Body of pancreas (tissue), 4 donors: Measurements from ENCODE around the gene SSC5D. TPM values are rescaled to one million over a fixed set of nuclear protein-coding genes. Genes with fewer than 3 reads are reported as not detected.

Experiments
- ATAC-seq: fragments of 150-250 bp; one replicate; pipeline ENCODE4 v1.9.1; 2016
- DNase-seq, 4 donors: peaks; one replicate each; pipeline ENCODE4 v3.0.0-alpha.2; 2019
- H3K27ac ChIP-seq, 4 donors: fragments of 200-600 bp; sonication (generic); 1 replicate in 3 of 4; 2 replicates in 1 of 4; pipeline versions ENCODE4 v1.5.1 to v1.6.1; 2016 to 2019; ENCODE audit warnings: mild to moderate bottlenecking in 1 of 4, mixed read lengths in 1 of 4, moderate library complexity in 1 of 4
- H3K27me3 ChIP-seq, 2 donors: fragments of 200-600 bp; sonication (generic); one replicate each; pipeline ENCODE4 v1.6.0; 2016; ENCODE audit warnings: mild to moderate bottlenecking in 1 of 2
- H3K36me3 ChIP-seq, 2 donors: fragments of 200-600 bp; sonication (generic); replicated peaks in 1 of 2; 2 replicates each; pipeline ENCODE4 v1.5.1; 2016; ENCODE audit warnings: low read depth in 2 of 2; ENCODE audit not compliant: insufficient read depth in 1 of 2
- H3K4me1 ChIP-seq: fragments of 200-600 bp; sonication (generic); one replicate; pipeline ENCODE4 v1.6.0; 2016
- H3K4me3 ChIP-seq, 2 donors: fragments of 200-600 bp; sonication (generic); 1 replicate in 1 of 2; 2 replicates in 1 of 2; pipeline ENCODE4 v1.5.1; 2016 to 2019
- H3K9me3 ChIP-seq, 3 donors: fragments of 200-600 bp; sonication (generic); 1 replicate in 2 of 3; 2 replicates in 1 of 3; pipeline ENCODE4 v1.5.1; 2016
- POLR2A ChIP-seq, 3 donors: fragments of 450-650 bp; IDR thresholded peaks; one replicate each; pipeline ENCODE4 v1.6.1; 2016; ENCODE audit warnings: antibody characterized with exemption in 3 of 3, mild to moderate bottlenecking in 2 of 3
- WGBS, 2 donors: methylation state at CpG; one replicate each; pipeline ENCODE4 v1.1.5; 2017; 5-methylcytosine and 5-hydroxymethylcytosine counted together
- intact Hi-C: fragments of 100-400 bp; cut with DNase I; formaldehyde crosslinking; loops from one replicate; pipeline ENCODE4 v1.15.1; 2023
- total RNA-seq, 2 donors: library from RNA; depleted of rRNA; stranded (reverse); fragments of >200 nt; gene quantifications; one replicate each; pipeline ENCODE4 v1.1.0, GENCODE V29; 2016
- TF ChIP-seq, protein P1 (sequence below), 7 experiments: fragments of 450-650 bp in 4 of 7; fragments of 200-600 bp in 3 of 7; sonication (generic) in 3 of 7; IDR thresholded peaks; one replicate each; pipeline ENCODE4 v1.5.1; 2016 to 2019; ENCODE audit warnings: antibody characterized with exemption in 7 of 7

The SSC5D gene
- total RNA-seq, 2 donors from 2014 or later: 2.6 to 3.3 TPM

GRCh38 chr19:55461974-55462626, 26.1 kb upstream of the SSC5D start:
- Histone ChIP-seq H3K27me3 (no peaks in the 10 kb centered on the region), H3K27ac (peak overlapping the region; percentile 44 to 97 (median 84)), H3K4me3 (peak overlapping the region in 1 of 2 donors; percentile 14), H3K4me1 (peaks cover 29% of the 10 kb centered on the region), H3K9me3 (no peaks in the 10 kb centered on the region), H3K36me3 (no peaks in the 10 kb centered on the region)
- ATAC-seq (no peak), DNase-seq (peak in 1 of 4 donors; percentile 39)
- intact Hi-C loops: no loop called here
- peak in 2 of 3 donors; percentile 56 to 60 for TF ChIP-seq POLR2A (IDR thresholded peaks at IDR 0.05)
- TF ChIP-seq, protein P1, sequence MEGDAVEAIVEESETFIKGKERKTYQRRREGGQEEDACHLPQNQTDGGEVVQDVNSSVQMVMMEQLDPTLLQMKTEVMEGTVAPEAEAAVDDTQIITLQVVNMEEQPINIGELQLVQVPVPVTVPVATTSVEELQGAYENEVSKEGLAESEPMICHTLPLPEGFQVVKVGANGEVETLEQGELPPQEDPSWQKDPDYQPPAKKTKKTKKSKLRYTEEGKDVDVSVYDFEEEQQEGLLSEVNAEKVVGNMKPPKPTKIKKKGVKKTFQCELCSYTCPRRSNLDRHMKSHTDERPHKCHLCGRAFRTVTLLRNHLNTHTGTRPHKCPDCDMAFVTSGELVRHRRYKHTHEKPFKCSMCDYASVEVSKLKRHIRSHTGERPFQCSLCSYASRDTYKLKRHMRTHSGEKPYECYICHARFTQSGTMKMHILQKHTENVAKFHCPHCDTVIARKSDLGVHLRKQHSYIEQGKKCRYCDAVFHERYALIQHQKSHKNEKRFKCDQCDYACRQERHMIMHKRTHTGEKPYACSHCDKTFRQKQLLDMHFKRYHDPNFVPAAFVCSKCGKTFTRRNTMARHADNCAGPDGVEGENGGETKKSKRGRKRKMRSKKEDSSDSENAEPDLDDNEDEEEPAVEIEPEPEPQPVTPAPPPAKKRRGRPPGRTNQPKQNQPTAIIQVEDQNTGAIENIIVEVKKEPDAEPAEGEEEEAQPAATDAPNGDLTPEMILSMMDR (IDR thresholded peaks at IDR 0.05): no peak
- WGBS, 2 donors: 11 to 13% methylated on average over 21 to 27 of the region's 27 CpGs

DNA sequence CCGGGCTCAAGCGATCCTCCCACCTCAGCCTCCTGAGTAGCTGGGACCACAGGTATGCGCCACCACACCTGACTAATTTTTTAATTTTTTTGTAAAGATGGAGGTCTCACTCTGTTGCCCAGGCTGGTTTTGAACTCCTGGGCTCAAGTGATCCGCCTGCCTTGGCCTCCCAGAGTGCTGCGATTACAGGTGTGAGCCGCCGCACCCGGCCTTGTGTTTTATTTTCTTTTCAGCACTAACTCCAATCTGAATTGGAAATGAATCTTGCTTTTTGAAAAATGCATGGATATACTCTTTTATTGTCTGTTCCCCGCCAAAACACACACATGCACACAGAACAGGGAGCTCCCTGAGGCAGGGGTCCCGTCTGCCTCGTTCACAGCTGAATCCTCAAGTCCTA, 25.5 kb upstream of the SSC5D start:
- DNase-seq (no peak), ATAC-seq (no peak)
- H3K9me3 ChIP-seq: no peaks in the 10 kb centered on the region
- no peaks in the 10 kb centered on the region for H3K36me3 ChIP-seq
- WGBS, 2 donors: 76 to 79% methylated on average over 11 of the region's 11 CpGs
- peaks cover 34% of the 10 kb centered on the region for H3K4me1 ChIP-seq
- TF ChIP-seq POLR2A (IDR thresholded peaks at IDR 0.05): no peak
- no peak overlapping the region for H3K27ac ChIP-seq
- intact Hi-C loops: no loop called here
- no peaks in the 10 kb centered on the region for H3K27me3 ChIP-seq
- H3K4me3 ChIP-seq: no peak overlapping the region

- H3K27ac ChIP-seq: no peak overlapping the region
- H3K36me3 ChIP-seq: no peaks in the 10 kb centered on the region
- intact Hi-C loops: no loop called here
- H3K27me3 ChIP-seq: no peaks in the 10 kb centered on the region
- WGBS, 2 donors: 70 to 74% methylated on average over 11 to 15 of the region's 15 CpGs
- TF ChIP-seq, protein P1 (IDR thresholded peaks at IDR 0.05): no peak
- ATAC-seq: no peak
- peaks cover 38% of the 10 kb centered on the region for H3K4me1 ChIP-seq
- H3K4me3 ChIP-seq: no peak overlapping the region
- no peak for DNase-seq
- no peaks in the 10 kb centered on the region for H3K9me3 ChIP-seq
Observed at GRCh38 chr19:55463583-55464031, 24.6 kb upstream of the SSC5D start.

DNA sequence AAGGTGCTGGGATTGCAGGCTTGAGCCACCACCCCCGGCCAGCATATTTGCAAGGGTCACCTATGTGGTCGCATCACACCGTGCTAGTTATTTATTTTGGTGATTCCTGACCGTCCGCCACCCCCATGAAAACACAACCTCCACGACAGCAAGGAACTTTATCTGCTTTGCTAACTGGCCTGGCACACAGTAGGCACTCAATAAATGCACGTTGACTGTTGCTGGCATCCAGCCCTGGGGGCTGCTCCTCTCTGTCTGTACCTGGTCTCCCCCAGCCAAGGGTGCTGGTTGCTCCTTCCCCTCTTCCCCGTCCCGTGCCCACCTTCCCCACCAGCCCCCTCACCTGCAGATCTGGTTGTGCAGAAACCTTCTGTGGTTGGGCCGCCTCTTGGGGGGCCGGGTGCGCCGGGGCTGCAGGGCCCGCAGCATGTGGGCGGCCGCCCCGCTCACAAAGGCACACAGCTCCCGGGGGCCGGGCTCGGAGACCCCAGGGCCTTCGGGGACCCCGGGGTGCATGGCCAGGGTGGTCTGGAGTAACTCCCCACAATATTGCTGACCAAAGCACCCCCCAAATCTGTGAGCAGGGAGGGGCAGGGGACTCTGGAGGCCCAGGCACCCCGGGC, 24.1 kb upstream of the SSC5D start:
- no peak overlapping the region for H3K4me3 ChIP-seq
- ATAC-seq (no peak), DNase-seq (no peak)
- intact Hi-C loops: no loop called here
- no peaks in the 10 kb centered on the region for H3K36me3 ChIP-seq
- TF ChIP-seq POLR2A (IDR thresholded peaks at IDR 0.05): no peak
- TF ChIP-seq, protein P1 (IDR thresholded peaks at IDR 0.05): no peak
- no peak overlapping the region for H3K27ac ChIP-seq
- no peaks in the 10 kb centered on the region for H3K27me3 ChIP-seq
- 65 to 66% methylated on average over 16 to 22 of the region's 23 CpGs for WGBS, 2 donors
- no peaks in the 10 kb centered on the region for H3K9me3 ChIP-seq
- H3K4me1 ChIP-seq: peaks cover 38% of the 10 kb centered on the region

GRCh38 chr19:55464662-55465054, 23.6 kb upstream of the SSC5D start, which contains the start of gene C19orf85:
Gene C19orf85 (minus strand): TSS chr19:55464751. CDS start chr19:55464554, 197 bp downstream.
- DNase-seq (no peak), ATAC-seq (no peak)
- Histone ChIP-seq H3K9me3 (no peaks in the 10 kb centered on the region), H3K4me3 (no peak within 1 kb of the TSS), H3K27ac (no peak within 1 kb of the TSS), H3K4me1 (peaks cover 36% of the 10 kb centered on the region), H3K36me3 (no peaks in the 10 kb centered on the region), H3K27me3 (no peaks in the 10 kb centered on the region)
- TF ChIP-seq, protein P1 (IDR thresholded peaks at IDR 0.05): no peak
- TF ChIP-seq POLR2A (IDR thresholded peaks at IDR 0.05): no peak
- intact Hi-C loops: no loop called here
- 67 to 76% methylated on average over 13 to 14 of the region's 14 CpGs for WGBS, 2 donors
